ENCODE data around the gene GRIA2. TPM values are rescaled to one million over a fixed set of nuclear protein-coding genes. Genes with fewer than 3 reads are reported as not detected.
"Not testable (repeated sequence)": the region's sequence is repeated elsewhere in the genome, so short reads cannot be mapped to it uniquely, and the experiment has no call there.

GRIA2 gene
- total and polyA plus RNA-seq, 2 donors = 0.04 to 16.4 TPM

DNA sequence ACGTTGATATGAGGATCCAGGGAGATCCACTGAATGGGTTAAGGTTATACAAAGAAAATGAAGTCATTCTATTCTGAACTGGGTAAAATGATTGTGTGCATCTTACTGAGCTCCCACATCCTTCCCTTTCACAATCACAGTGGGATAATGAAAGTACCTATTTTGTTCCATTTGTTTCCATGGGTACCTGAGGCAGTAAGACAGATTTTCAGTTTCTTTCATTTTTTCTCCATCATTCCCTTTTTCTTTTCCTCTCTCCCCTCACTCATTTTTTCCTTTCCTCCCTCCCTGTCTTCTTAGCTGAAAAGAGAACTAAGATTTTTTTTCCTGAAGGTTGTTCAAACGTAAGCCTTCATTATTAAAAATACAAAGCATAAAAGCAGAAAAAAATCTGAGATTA, 4.6 kb downstream of the GRIA2 start:
- DNase-seq (ENCODE audit: extremely low spot score) = no peak
- H3K4me3 ChIP-seq (ENCODE audit: low read depth, low read length) = no peak overlapping the region
- 65% methylated on average over 2 of the region's 2 CpGs for WGBS
- no peaks in the 10 kb centered on the region for H3K4me1 ChIP-seq (ENCODE audit: insufficient read depth)
- H3K27ac ChIP-seq (ENCODE audit: low read depth) = no peak overlapping the region
- no peaks in the 10 kb centered on the region for H3K36me3 ChIP-seq (ENCODE audit: insufficient read depth)

DNA sequence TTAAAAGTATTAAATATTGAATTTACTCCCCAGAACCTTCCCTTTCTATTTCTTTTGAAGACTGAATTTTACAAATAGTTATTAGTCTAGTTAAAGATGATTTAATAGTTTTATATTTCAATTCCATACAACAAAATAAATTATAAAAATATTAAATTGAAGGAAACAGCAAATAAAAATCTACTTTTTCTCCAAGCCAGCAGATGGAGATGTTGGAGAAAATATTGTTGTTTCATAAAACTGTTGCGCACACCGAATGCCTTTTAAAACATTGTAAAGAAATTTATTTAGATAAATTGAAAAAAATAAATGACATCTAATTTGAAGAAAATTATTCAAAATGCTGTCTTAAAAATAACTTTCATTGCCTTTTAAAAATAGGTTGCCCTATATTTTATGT, 5.5 kb downstream of the GRIA2 start:
- WGBS = 77% methylated on average over 2 of the region's 2 CpGs
- Histone ChIP-seq H3K4me3 (ENCODE audit: low read depth, low read length) (no peak overlapping the region), H3K4me1 (ENCODE audit: insufficient read depth) (no peaks in the 10 kb centered on the region), H3K36me3 (ENCODE audit: insufficient read depth) (no peaks in the 10 kb centered on the region), H3K27ac (ENCODE audit: low read depth) (no peak overlapping the region)
- no peak for DNase-seq (ENCODE audit: extremely low spot score)

DNA sequence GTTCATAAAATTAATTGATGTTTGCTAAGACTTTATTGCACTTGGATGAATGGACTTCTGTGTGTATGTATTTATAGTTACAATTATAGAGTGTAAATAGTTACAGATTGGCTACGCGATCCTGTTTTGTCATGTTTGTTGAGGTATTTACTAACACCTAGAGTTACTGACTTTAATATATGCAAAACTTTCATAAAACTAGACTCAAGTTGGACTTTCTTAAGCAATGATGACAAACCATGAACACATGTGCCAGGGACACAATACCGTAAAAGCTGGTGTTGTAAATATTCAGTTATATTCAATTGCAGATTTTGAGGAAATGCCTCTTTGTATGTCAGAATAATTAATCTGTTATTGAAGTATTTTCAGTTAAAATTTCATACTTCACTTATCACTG, 6.1 kb downstream of the GRIA2 start:
- Histone ChIP-seq H3K4me3 (ENCODE audit: low read depth, low read length) (no peak overlapping the region), H3K36me3 (ENCODE audit: insufficient read depth) (no peaks in the 10 kb centered on the region), H3K27ac (ENCODE audit: low read depth) (no peak overlapping the region), H3K4me1 (ENCODE audit: insufficient read depth) (no peaks in the 10 kb centered on the region)
- 75% methylated on average over 3 of the region's 3 CpGs for WGBS
- DNase-seq (ENCODE audit: extremely low spot score) = no peak

DNA sequence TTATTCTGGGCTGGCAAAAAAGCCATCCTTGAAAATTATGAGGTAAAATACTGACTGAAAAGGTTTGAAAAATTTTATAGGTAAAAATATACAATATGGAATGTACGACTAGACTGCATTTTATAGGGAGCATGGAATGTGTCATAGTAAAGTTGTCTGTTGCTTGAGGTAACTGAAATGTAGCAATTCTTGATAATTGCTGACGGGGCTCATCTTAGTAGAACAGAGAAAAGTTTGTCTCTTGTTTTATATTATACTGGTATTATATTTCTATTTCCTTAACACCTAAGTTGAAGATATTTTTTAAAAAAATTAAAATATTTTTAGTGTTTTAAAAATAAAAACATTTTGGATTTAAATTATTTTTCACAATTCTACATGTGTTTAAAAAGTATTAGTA, 11.0 kb downstream of the GRIA2 start:
- WGBS = 69% methylated on average over 2 of the region's 2 CpGs
- Histone ChIP-seq H3K36me3 (ENCODE audit: insufficient read depth) (no peaks in the 10 kb centered on the region), H3K27ac (ENCODE audit: low read depth) (no peak overlapping the region), H3K4me1 (ENCODE audit: insufficient read depth) (no peaks in the 10 kb centered on the region), H3K4me3 (ENCODE audit: low read depth, low read length) (no peak overlapping the region)
- no peak for DNase-seq (ENCODE audit: extremely low spot score)

DNA sequence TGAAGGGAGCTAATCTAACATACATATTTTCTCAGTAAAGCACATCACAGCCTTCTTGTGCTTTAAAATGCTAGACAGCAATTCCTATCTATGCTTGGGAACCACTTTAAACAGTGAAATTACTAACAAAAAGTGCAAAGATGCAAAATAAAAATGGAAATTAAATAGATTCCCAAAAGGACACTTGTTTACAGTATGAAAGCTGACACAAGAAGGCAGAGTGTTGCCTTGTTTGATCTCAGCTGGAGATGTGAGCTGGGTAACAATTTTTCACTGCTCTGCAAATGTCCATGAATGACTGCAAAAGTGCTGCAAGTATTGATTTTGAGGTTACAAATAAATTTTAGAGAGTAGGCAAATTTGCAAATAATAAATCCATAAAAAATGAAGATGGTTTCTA, 22.3 kb downstream of the GRIA2 start:
- DNase-seq (ENCODE audit: extremely low spot score) = no peak
- H3K27ac ChIP-seq (ENCODE audit: low read depth) = no peak overlapping the region
- no peaks in the 10 kb centered on the region for H3K36me3 ChIP-seq (ENCODE audit: insufficient read depth)

DNA sequence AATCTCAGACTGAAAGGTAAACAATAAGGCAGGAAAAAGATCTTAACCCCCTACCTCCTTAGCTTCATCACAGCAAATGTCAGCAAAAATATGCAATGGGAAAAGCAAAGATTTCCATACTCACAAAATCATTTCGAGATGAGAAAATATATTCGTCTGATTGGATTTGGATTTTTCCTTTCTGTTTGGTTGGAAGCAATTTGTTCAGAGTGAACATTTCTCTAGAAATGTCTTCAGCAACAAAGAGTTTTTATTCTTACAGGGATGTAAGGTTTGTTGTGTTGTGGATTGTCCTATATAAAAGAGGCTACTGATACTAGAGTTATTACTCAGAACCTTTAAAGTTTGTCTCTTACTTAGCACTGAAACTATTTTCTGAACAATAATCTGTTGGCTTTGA, 23.8 kb downstream of the GRIA2 start:
- H3K4me1 ChIP-seq (ENCODE audit: insufficient read depth) = no peaks in the 10 kb centered on the region
- whole genome bisulfite sequencing = 69% methylated on average over 2 of the region's 2 CpGs
- no peaks in the 10 kb centered on the region for H3K36me3 ChIP-seq (ENCODE audit: insufficient read depth)
- H3K4me3 ChIP-seq (ENCODE audit: low read depth, low read length) = no peak overlapping the region
- no peak overlapping the region for H3K27ac ChIP-seq (ENCODE audit: low read depth)
- no peak for DNase-seq (ENCODE audit: extremely low spot score)

More for the DNA sequence above, 22.3 kb downstream of the GRIA2 start:
- Histone ChIP-seq H3K4me3 (ENCODE audit: low read depth, low read length) (no peak overlapping the region), H3K4me1 (ENCODE audit: insufficient read depth) (no peaks in the 10 kb centered on the region)

DNA sequence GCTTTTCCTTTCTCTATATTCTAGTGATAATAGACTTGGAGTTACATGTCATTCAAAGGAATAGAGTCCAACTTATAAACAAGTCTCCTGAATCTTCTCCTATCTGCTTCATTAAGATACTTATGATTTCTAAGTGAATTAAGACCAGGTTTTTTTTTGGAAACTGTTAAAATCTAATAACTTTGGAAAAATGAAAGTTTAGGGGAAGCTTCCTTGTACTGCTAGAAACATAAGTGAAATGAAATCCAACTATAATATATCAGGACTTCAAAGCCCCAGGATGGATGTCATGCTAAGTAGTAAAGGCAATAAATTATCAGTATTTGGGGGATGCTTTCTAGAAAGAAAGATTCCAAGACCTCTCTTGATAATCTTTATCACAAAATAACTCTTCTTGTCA, 24.8 kb downstream of the GRIA2 start:
- Histone ChIP-seq H3K36me3 (ENCODE audit: insufficient read depth) (no peaks in the 10 kb centered on the region), H3K4me3 (ENCODE audit: low read depth, low read length) (no peak overlapping the region), H3K27ac (ENCODE audit: low read depth) (no peak overlapping the region), H3K4me1 (ENCODE audit: insufficient read depth) (no peaks in the 10 kb centered on the region)
- DNase-seq (ENCODE audit: extremely low spot score) = no peak

DNA sequence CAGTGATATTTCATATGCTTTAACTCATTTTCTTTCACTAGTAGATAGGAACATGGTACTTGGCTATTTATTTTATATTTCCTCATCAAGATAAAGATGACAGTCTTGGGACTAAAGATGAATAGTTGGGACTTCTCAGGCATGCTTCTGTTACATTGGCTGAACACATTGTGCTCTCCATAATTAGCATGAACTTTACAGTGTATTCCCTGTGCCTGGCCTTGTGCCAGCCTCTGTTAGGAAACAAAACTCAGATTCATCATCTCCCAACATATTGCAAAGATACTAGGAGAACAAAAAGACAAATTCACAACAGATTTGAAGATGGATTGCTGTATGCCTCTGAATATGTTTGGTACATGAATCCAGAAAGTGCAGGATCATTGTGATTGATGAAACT, 26.4 kb downstream of the GRIA2 start:
- no peaks in the 10 kb centered on the region for H3K4me1 ChIP-seq (ENCODE audit: insufficient read depth)
- no peak overlapping the region for H3K27ac ChIP-seq (ENCODE audit: low read depth)
- no peak for DNase-seq (ENCODE audit: extremely low spot score)
- H3K4me3 ChIP-seq (ENCODE audit: low read depth, low read length) = no peak overlapping the region
- H3K36me3 ChIP-seq (ENCODE audit: insufficient read depth) = no peaks in the 10 kb centered on the region

DNA sequence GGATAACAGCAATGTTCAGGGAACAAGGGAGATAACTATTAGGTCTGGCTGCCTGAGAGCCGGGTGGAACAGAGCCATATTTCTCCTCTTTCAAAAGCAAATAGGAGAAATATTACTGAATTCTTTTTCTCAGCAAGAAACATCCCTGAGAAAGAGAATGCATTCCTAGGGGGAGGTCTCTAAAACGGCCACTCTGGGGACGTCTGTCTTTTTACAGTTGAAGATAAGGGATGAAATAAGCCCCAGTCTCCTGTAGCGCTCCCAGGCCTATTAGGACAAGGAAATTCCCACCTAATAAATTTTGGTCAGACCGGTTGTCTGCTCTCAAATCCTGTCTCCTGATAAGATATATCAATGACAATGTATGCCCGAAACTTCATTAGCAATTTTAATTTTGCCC, 37.6 kb downstream of the GRIA2 start:
- not testable (repeated sequence) for H3K27ac ChIP-seq (ENCODE audit: low read depth); DNase-seq (ENCODE audit: extremely low spot score)
- WGBS = 72% methylated on average over 6 of the region's 6 CpGs

DNA sequence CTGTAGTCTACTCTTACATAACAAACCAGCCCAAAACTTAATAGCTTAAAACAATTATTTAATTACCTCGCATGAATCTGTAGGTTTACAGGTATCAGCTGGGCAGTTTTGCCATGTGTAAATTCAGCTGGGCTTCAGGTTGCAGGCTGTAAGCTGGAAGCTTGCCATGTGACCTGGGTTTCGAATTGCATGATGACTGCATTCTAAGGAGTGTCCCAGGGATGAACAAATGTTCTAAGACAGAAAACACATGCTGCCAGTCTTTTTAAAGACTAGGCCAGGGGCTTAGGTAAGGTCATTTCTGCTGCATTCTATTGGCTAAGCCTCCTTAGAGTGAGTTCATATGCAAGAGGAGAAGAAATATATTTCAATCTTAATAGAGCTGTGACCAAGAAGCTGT, 44.8 kb downstream of the GRIA2 start:
- no peak overlapping the region for H3K27ac ChIP-seq (ENCODE audit: low read depth)
- 27% methylated on average over 2 of the region's 2 CpGs for WGBS
- no peaks in the 10 kb centered on the region for H3K36me3 ChIP-seq (ENCODE audit: insufficient read depth)
- no peaks in the 10 kb centered on the region for H3K4me1 ChIP-seq (ENCODE audit: insufficient read depth)
- no peak overlapping the region for H3K4me3 ChIP-seq (ENCODE audit: low read depth, low read length)
- DNase-seq (ENCODE audit: extremely low spot score) = no peak

More for the DNA sequence above, 37.6 kb downstream of the GRIA2 start:
- not testable (repeated sequence) for H3K4me1 ChIP-seq (ENCODE audit: insufficient read depth); H3K36me3 ChIP-seq (ENCODE audit: insufficient read depth); H3K4me3 ChIP-seq (ENCODE audit: low read depth, low read length)

DNA sequence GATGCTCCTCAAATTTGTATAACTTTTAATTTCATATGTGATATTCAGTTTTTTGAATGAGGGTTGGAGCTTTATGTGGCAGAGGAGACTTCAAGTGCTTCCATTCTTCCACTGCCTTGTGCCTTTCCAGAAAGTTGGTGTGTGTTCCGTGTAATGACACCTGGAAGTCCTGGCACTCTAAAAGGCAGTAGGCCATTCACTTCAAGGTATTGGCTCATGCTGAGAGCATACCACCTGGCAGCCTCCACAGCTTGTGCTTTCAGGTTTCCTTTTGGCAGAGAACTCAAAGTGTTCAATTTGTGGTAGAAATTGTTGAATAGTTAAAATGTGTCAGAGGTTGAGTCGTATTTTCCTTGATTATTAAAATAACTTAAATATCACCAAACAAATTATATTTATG, 49.6 kb downstream of the GRIA2 start:
- WGBS = 90% methylated on average over 2 of the region's 2 CpGs
- Histone ChIP-seq H3K27ac (ENCODE audit: low read depth) (no peak overlapping the region), H3K4me3 (ENCODE audit: low read depth, low read length) (no peak overlapping the region), H3K36me3 (ENCODE audit: insufficient read depth) (no peaks in the 10 kb centered on the region), H3K4me1 (ENCODE audit: insufficient read depth) (no peaks in the 10 kb centered on the region)
- no peak for DNase-seq (ENCODE audit: extremely low spot score)

DNA sequence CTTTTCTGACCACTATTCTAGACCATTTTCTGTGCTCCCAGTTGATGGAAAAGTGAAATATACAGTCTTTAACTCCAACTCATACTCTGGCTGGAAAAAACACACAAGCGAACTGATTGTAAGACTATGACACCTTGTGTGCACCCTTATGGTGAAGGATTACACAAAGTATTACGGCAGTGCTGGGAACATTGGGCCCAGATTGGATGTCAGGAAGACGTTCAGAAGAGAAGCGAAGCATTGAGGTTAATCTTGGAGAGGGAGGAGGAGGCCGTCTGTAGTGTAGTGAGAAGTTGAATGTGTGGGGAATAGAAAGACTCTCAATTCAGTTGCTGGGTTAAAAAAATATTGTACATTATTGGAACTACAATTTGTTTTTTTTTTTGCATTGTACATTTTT, 50.0 kb downstream of the GRIA2 start:
- DNase-seq (ENCODE audit: extremely low spot score) = no peak
- Histone ChIP-seq H3K36me3 (ENCODE audit: insufficient read depth) (no peaks in the 10 kb centered on the region), H3K4me3 (ENCODE audit: low read depth, low read length) (no peak overlapping the region), H3K27ac (ENCODE audit: low read depth) (no peak overlapping the region), H3K4me1 (ENCODE audit: insufficient read depth) (no peaks in the 10 kb centered on the region)
- 88% methylated on average over 5 of the region's 5 CpGs for WGBS

DNA sequence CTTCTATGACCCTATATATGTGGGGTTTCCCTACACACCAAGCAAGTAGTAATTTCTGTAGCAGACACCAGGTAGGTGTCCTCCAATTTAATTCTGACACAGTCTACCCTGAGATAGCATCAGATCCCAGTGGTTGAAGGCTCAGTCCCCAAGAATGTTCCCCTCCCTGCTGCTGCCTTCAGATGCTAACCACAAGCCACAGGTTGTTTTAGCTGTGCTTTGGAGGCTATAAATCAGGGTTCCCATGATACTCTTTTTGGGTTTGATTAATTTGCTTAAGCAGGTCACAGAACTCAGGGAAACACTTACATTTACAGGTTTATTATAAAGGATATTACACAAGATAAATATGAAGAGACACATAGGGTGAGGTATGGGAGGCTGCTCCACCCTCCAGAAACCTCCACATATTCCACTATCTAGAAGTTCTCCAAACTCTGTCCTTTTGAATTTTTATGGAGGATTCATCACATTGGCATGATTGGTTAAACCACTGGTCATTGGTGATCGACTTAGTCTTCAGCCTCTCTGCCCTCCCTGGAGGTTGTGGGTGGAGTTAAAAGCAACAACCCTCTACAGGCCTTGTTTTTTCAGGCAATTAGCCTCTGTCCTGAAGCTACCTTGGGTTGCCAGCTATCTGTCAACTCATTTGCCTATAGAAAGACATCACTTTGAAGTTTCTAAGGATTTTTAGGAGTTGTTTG, 50.8 kb downstream of the GRIA2 start:
- Histone ChIP-seq H3K27ac (ENCODE audit: low read depth) (no peak overlapping the region), H3K4me1 (ENCODE audit: insufficient read depth) (no peaks in the 10 kb centered on the region), H3K4me3 (ENCODE audit: low read depth, low read length) (no peak overlapping the region), H3K36me3 (ENCODE audit: insufficient read depth) (no peaks in the 10 kb centered on the region)
- no peak for DNase-seq (ENCODE audit: extremely low spot score)
- 38% methylated on average over 1 of the region's 1 CpG for WGBS

DNA sequence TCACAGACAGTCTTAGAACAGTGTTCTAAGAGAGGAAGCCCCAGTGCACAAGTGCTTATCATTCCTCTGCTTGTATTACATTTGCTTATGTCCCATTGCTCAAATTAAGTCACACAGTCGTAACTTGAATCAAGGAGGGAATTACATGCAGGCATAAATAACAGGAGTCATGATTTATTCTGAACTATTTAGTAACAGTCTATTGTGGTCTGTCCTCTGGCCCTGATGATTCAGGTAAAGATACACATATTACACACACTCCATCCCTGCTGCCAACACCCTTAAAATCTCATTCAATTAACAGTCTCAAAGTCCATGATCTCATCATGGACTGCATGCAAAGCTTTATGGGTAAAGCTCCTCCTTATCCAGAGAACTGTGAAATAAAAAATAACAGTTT, 60.1 kb downstream of the GRIA2 start:
- WGBS = 62% methylated on average over 1 of the region's 1 CpG
- Histone ChIP-seq H3K36me3 (ENCODE audit: insufficient read depth) (no peaks in the 10 kb centered on the region), H3K4me3 (ENCODE audit: low read depth, low read length) (no peak overlapping the region), H3K27ac (ENCODE audit: low read depth) (no peak overlapping the region), H3K4me1 (ENCODE audit: insufficient read depth) (no peaks in the 10 kb centered on the region)
- no peak for DNase-seq (ENCODE audit: extremely low spot score)

DNA sequence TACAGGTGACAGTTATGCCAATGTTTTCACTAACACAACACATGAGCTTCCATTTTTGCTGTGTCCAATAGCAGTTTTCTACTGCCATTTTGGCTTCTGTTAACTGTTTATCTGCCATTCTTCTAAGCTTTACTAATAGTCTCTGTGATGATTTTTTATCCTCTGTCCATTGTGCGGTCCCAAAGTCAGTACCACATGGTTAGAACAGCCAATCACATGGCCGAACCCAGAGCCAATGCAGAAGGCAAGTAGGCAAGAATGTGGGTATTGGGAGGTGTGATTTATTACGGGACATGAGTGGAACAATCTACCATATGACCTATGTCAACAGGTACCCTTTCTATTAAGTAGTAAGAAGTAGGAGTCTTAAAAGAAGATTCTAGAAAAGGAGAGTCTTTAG, 61.5 kb downstream of the GRIA2 start:
- H3K27ac ChIP-seq (ENCODE audit: low read depth) = no peak overlapping the region
- 88% methylated on average over 3 of the region's 3 CpGs for WGBS
- H3K4me3 ChIP-seq (ENCODE audit: low read depth, low read length) = no peak overlapping the region
- DNase-seq (ENCODE audit: extremely low spot score) = no peak
- H3K36me3 ChIP-seq (ENCODE audit: insufficient read depth) = no peaks in the 10 kb centered on the region
- no peaks in the 10 kb centered on the region for H3K4me1 ChIP-seq (ENCODE audit: insufficient read depth)

Measured in urinary bladder (tissue), 4 donors.